GM10248 (cell line): ENCODE data around the gene VAV2.

Experiments
- CTCF ChIA-PET: fragments of 300-600 bp; sonication (Branson Sonifier 250); formaldehyde crosslinking; extraction: SDS; loops from one replicate; lab custom pipeline; 2021; ENCODE audit warnings: antibody characterized with exemption; lab: Yijun Ruan, JAX
- POLR2A ChIA-PET: fragments of 350-650 bp; sonication (Branson Sonifier 250); formaldehyde crosslinking; extraction: SDS; loops from one replicate; lab custom pipeline; 2020; ENCODE audit warnings: antibody characterized with exemption; lab: Yijun Ruan, JAX
- DNase-seq: peaks from one replicate; pipeline ENCODE4 v3.0.0; 2012; ENCODE audit errors: extremely low spot score
- TF ChIP-seq, protein P1 (sequence below): IDR thresholded peaks from 2 replicates; pipeline ENCODE4 v1.5.1; 2012; ENCODE audit warnings: mild to moderate bottlenecking, low read depth; ENCODE audit errors: extremely low read depth, missing control alignments, control extremely low read depth

VAV2 gene

GRCh38 chr9:133759146-133759900 lies 232.8 kb downstream of the VAV2 start:
- TF ChIP-seq, protein P1, sequence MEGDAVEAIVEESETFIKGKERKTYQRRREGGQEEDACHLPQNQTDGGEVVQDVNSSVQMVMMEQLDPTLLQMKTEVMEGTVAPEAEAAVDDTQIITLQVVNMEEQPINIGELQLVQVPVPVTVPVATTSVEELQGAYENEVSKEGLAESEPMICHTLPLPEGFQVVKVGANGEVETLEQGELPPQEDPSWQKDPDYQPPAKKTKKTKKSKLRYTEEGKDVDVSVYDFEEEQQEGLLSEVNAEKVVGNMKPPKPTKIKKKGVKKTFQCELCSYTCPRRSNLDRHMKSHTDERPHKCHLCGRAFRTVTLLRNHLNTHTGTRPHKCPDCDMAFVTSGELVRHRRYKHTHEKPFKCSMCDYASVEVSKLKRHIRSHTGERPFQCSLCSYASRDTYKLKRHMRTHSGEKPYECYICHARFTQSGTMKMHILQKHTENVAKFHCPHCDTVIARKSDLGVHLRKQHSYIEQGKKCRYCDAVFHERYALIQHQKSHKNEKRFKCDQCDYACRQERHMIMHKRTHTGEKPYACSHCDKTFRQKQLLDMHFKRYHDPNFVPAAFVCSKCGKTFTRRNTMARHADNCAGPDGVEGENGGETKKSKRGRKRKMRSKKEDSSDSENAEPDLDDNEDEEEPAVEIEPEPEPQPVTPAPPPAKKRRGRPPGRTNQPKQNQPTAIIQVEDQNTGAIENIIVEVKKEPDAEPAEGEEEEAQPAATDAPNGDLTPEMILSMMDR, result no peak
- CTCF ChIA-PET, result interaction anchor here (1.0 to 1.2 kb wide), 2 partner anchors 16 to 17 kb away, joined by 4 to 5 read pairs; no protein-coding TSS in a partner anchor
- no peak for DNase-seq

GRCh38 chr9:133758228-133758627 lies 233.9 kb downstream of the VAV2 start:
- TF ChIP-seq, protein P1, result no peak

More at GRCh38 chr9:133759146-133759900, 232.8 kb downstream of the VAV2 start:
- POLR2A ChIA-PET, result no interaction called here

DNA sequence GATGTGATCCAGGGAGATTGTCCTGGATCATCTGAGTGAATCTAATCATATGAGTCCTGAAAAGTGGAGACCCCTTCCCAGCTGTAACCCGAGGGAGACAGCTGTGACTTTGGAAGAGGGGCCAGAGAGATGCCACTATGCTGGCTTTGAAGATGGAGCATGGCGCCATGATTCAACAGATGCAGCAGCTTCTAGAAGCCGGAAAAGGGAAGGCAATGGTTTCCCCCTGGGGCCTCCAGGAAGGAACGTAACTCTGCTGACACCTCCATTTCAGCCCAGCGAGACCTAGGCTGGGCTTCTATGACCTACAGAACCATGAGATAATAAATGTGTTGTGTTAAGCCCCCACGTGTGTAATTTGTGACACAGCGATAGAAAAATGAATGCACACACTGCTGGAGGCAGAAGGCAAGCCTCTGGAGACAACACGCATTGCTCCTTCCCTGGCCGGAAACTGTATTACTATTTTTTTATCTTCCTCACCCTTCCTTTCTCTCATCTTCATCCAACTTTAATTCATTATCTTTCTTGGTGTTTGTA lies 237.4 kb downstream of the VAV2 start:
- CTCF ChIA-PET, result interaction anchor here (4.1 kb wide), 1 partner anchor 12 kb away, joined by 23 read pairs; no protein-coding TSS in a partner anchor
- POLR2A ChIA-PET, result no interaction called here
- DNase-seq, result no peak
- TF ChIP-seq, protein P1, result no peak

More at GRCh38 chr9:133758228-133758627, 233.9 kb downstream of the VAV2 start:
- DNase-seq, result no peak
- ChIA-PET POLR2A (no interaction called here), CTCF (interaction anchor here (1.2 kb wide), 1 partner anchor 15 kb away, joined by 4 read pairs; no protein-coding TSS in a partner anchor)

DNA sequence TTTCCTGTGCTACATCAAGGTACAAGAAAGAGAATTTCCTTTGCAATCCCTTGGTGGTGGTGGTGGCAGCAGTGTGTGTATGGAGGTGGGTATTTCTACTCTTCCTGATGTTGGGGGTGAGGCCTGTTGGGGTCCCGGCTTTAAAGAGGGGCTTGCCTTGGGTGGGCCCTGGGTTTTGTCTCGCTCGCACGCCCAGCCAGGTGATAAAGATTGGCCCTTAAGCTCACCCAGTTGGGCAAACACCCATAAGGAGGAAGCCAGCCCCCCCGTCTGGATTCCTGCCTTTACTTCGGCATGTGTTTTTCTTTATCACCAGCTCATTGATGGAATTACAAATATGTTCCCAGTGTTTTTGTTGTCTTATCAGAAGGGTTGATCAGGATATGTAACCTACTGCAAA lies 237.9 kb downstream of the VAV2 start:
- no peak for DNase-seq
- CTCF ChIA-PET, result interaction anchor here (4.1 kb wide), 1 partner anchor 11 kb away, joined by 23 read pairs; no protein-coding TSS in a partner anchor
- TF ChIP-seq, protein P1, result no peak
- POLR2A ChIA-PET, result no interaction called here

GRCh38 chr9:133752739-133753446 lies 239.2 kb downstream of the VAV2 start:
- TF ChIP-seq, protein P1, result no peak
- ChIA-PET POLR2A (no interaction called here), CTCF (interaction anchor here (0.6 to 4.1 kb wide), 2 partner anchors 9 to 10 kb away, joined by 3 to 23 read pairs; no protein-coding TSS in a partner anchor)
- no peak for DNase-seq
